H1 (cell line): ENCODE data around the gene ZBTB26. TPM values are rescaled to one million over a fixed set of nuclear protein-coding genes. Genes with fewer than 3 reads are reported as not detected.

ENCODE experiments used
- EGR1 ChIP-seq: IDR thresholded peaks from 2 replicates; pipeline ENCODE4 v1.6.1; 2011; ENCODE audit warnings: low read depth, low read length, borderline replicate concordance
- EP300 ChIP-seq, 2 experiments: IDR thresholded peaks; 1 replicate in 1 of 2; 2 replicates in 1 of 2; pipeline ENCODE4 v1.6.1; 2011 to 2012; ENCODE audit warnings: low read depth in 2 of 2, low read length in 2 of 2, mild to moderate bottlenecking in 2 of 2, borderline replicate concordance in 1 of 2, inconsistent platforms in 1 of 2, moderate library complexity in 1 of 2
- KDM5A ChIP-seq: fragments of 200-600 bp; IDR thresholded peaks from 2 replicates; pipeline ENCODE4 v1.7.1; 2012; ENCODE audit warnings: mild to moderate bottlenecking, low read length, inconsistent platforms, mixed read lengths
- SP1 ChIP-seq: IDR thresholded peaks from 2 replicates; pipeline ENCODE4 v1.6.1; 2011; ENCODE audit warnings: low read depth, low read length
- polyA plus RNA-seq, 7 experiments: library from polyadenylated mRNA; depleted of rRNA in 3 of 7; stranded (reverse) in 5 of 7; unstranded in 2 of 7; fragments of >200 nt in 5 of 7; fragments of 200-250 nt in 2 of 7; gene quantifications; 1 replicate in 5 of 7; 2 replicates in 1 of 7; 4 replicates in 1 of 7; pipeline versions ENCODE4 v1.2.1 to v1.2.3, GENCODE V29; 2011 to 2013; ENCODE audit warnings: missing spikeins in 2 of 7, mixed read lengths in 2 of 7
- total RNA-seq: library from RNA; stranded (reverse); fragmentation: NEBNext Ultra II Directional; extraction: Animal tissue kit (Norgen Biotek cat#: 25700); gene quantifications from 2 replicates; pipeline ENCODE4 v1.2.1, GENCODE V29; 2021

Gene ZBTB26
- total and polyA plus RNA-seq, 2 of the 8 experiments (the other 6 are each of a cell fraction or from before 2014, with no cell fraction given) = 5.7 to 7.4 TPM

- TF ChIP-seq EP300 (IDR thresholded peaks at IDR 0.05; ENCODE audit: borderline replicate concordance in 1 of 2, low read depth in 2 of 2, low read length in 2 of 2) (no peak), EGR1 (no peak), KDM5A (no peak), SP1 (no peak)
These were observed 51.9 kb downstream of the ZBTB26 start (continued) for GRCh38 chr9:122879443-122879842.
